ENCODE results near the gene IGF2R. TPM values are rescaled to one million over a fixed set of nuclear protein-coding genes. Genes with fewer than 3 reads are reported as not detected.

Gene IGF2R
- total RNA-seq, 2 donors from 2014 or later = 60.3 to 91.3 TPM

DNA sequence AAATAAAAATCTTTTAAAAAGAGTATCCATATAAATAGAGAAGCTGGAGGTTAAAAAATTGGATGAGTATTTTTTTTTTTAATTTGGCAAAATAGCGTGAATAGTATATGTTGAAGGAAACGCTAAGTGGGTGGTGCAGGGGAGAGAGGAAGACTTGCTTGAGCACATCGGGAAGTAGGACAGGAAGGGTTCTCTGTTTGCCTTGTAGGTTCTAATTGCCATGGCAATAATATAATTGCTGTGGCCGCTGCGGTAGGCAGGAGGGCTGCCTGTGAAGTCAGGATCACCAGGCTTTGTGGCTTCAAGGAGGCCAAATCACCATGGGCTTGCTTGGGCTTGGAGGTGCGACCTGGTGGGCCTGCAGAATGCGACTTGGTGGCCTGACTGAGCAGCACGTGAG is 35.1 kb downstream of the IGF2R start:
- intact Hi-C loops (cut with DNase I) = no loop called here
- H3K4me3 ChIP-seq = no peak overlapping the region
- no peaks in the 10 kb centered on the region for H3K27me3 ChIP-seq (replicated peaks; ENCODE audit: insufficient read depth)
- H3K9me3 ChIP-seq = no peaks in the 10 kb centered on the region
- H3K27ac ChIP-seq = no peak overlapping the region
- TF ChIP-seq POLR2A (IDR thresholded peaks at IDR 0.05) (no peak), POLR2AphosphoS5 (IDR thresholded peaks at IDR 0.05) (no peak)
- TF ChIP-seq, protein P1, sequence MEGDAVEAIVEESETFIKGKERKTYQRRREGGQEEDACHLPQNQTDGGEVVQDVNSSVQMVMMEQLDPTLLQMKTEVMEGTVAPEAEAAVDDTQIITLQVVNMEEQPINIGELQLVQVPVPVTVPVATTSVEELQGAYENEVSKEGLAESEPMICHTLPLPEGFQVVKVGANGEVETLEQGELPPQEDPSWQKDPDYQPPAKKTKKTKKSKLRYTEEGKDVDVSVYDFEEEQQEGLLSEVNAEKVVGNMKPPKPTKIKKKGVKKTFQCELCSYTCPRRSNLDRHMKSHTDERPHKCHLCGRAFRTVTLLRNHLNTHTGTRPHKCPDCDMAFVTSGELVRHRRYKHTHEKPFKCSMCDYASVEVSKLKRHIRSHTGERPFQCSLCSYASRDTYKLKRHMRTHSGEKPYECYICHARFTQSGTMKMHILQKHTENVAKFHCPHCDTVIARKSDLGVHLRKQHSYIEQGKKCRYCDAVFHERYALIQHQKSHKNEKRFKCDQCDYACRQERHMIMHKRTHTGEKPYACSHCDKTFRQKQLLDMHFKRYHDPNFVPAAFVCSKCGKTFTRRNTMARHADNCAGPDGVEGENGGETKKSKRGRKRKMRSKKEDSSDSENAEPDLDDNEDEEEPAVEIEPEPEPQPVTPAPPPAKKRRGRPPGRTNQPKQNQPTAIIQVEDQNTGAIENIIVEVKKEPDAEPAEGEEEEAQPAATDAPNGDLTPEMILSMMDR (IDR thresholded peaks at IDR 0.05) = no peak
- no peaks in the 10 kb centered on the region for H3K36me3 ChIP-seq
- no peak for DNase-seq (ENCODE audit: low spot score)
- 90% methylated on average over 6 of the region's 8 CpGs for WGBS
- H3K4me1 ChIP-seq (replicated peaks) = no peaks in the 10 kb centered on the region

DNA sequence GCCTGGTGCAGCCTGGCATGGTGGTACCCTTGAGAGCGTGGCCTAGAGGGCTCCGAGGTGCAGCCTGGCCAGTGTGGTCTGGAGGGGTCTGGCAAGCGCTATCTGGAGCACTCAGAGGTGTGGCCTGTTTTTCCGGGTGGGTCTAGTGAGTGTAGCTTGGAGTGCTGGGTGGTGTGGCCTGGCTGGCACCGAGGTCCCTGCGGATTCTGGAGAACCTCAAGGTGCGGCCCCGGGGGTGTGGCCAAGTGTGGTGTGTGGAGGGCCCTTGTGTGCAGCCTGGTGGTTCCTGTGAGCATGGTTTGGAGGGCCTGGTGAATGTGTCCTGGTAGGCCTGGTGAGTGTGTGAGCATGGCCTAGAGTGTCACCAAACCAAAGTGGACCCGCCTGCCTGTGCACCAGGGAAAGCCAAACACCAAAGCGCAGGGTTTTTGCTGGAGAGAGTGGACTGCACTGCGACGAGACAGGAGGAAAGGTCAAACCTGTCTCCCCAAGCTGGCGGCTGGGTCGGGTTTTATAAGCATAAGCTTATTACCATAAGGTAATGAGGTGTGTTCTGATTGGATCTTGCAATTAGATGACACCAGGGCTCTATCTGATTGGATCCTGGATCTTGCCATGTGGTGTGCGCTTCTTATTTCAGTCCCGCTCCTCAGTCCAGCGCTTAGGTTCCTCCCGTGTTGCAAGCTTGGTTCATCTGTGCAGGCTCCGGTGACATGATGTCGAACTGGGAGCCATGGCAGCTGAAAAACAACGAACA is 35.7 kb downstream of the IGF2R start:
- no peak for DNase-seq (ENCODE audit: low spot score)
- TF ChIP-seq POLR2AphosphoS5 (IDR thresholded peaks at IDR 0.05) (no peak), POLR2A (IDR thresholded peaks at IDR 0.05) (no peak)
- TF ChIP-seq, protein P1 (IDR thresholded peaks at IDR 0.05) = no peak
- Histone ChIP-seq H3K27ac (no peak overlapping the region), H3K4me3 (no peak overlapping the region), H3K36me3 (no peaks in the 10 kb centered on the region), H3K9me3 (no peaks in the 10 kb centered on the region), H3K4me1 (replicated peaks) (no peaks in the 10 kb centered on the region), H3K27me3 (replicated peaks; ENCODE audit: insufficient read depth) (no peaks in the 10 kb centered on the region)
- WGBS = 94% methylated on average over 21 of the region's 21 CpGs
- intact Hi-C loops (cut with DNase I) = no loop called here

DNA sequence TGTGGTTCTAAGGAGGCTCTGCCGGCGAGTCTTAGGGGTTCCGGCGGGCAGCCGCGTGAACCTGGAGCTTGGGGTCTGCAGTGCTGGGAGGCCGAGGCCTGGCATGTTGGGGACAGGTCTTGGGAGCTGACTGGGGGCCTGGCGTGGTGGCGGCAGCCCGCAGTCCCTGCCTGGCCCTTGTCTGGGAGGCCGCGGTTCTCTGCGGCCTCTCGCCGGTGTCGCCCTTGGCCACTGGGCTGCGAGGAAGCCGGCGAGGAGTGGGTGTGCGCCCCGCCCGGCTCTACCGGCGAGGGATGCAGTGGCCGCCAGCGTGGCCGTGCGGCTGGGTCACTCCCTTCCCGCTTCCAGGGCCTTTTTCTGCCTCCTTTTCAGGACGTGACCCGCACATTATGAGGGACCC is 36.3 kb downstream of the IGF2R start:
- intact Hi-C loops (cut with DNase I) = no loop called here
- WGBS = 77% methylated on average over 31 of the region's 31 CpGs

DNA sequence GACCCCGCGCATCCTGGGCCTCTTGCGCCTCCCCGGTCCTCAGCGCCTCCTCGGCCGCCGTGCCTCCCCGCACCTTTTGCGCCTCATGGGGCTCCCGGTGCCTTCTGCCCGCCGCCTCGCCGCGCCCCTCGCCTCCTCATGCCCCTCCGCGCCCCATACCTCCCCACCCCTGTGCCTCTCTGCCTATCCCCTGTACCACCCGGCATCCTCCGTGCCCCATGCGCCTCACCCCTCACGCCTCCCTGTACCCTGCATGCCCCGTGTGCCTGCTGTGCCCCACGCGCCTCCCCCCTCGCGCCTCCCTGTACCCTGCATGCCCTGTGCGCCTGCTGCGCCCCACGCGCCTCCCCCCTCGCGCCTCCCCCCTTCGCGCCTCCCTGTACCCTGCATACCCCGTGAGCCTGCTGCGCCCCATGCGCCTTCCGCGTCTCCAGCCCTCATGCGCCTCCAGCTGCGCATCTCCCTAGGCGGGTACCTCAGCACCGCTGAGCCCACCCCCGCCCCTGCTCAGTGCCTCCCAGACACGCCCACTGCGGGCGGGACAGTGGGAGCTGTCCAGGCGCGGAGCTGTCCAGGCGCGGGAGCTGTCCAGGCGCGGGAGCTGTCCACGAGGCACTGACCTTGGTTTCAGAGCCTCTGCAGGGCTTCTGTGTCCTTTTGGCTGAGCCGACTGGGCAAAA is 37.1 kb downstream of the IGF2R start:
- intact Hi-C loops (cut with DNase I) = no loop called here
- TF ChIP-seq, protein P1 (IDR thresholded peaks at IDR 0.05) = no peak
- no peak for TF ChIP-seq POLR2A (IDR thresholded peaks at IDR 0.05)
- TF ChIP-seq POLR2AphosphoS5 (IDR thresholded peaks at IDR 0.05) = no peak
- Histone ChIP-seq H3K27me3 (replicated peaks; ENCODE audit: insufficient read depth) (no peaks in the 10 kb centered on the region), H3K4me1 (replicated peaks) (no peaks in the 10 kb centered on the region), H3K27ac (no peak overlapping the region), H3K9me3 (no peaks in the 10 kb centered on the region), H3K36me3 (no peaks in the 10 kb centered on the region), H3K4me3 (no peak overlapping the region)
- 72% methylated on average over 57 of the region's 57 CpGs for WGBS
- DNase-seq (ENCODE audit: low spot score) = peak; percentile 25

More for the DNA sequence above, 36.3 kb downstream of the IGF2R start:
- no peak overlapping the region for H3K27ac ChIP-seq
- no peak for DNase-seq (ENCODE audit: low spot score)
- no peak for TF ChIP-seq POLR2A (IDR thresholded peaks at IDR 0.05)
- TF ChIP-seq, protein P1 (IDR thresholded peaks at IDR 0.05) = no peak
- TF ChIP-seq POLR2AphosphoS5 (IDR thresholded peaks at IDR 0.05) = no peak
- no peaks in the 10 kb centered on the region for H3K4me1 ChIP-seq (replicated peaks)
- no peaks in the 10 kb centered on the region for H3K9me3 ChIP-seq
- no peak overlapping the region for H3K4me3 ChIP-seq
- H3K36me3 ChIP-seq = no peaks in the 10 kb centered on the region
- no peaks in the 10 kb centered on the region for H3K27me3 ChIP-seq (replicated peaks; ENCODE audit: insufficient read depth)
